HepG2 (cell line): Measurements from ENCODE around the gene GJD3. TPM values are rescaled to one million over a fixed set of nuclear protein-coding genes. Genes with fewer than 3 reads are reported as not detected.

ENCODE experiments used
- ZFYVE20 ChIP-seq: sonication (generic); formaldehyde crosslinking; IDR thresholded peaks from 2 replicates; pipeline ENCODE4 v1.8.0; 2023; ENCODE audit warnings: low read depth, mild to moderate bottlenecking, moderate library complexity, missing genetic modification reagents, borderline replicate concordance
- ZIK1 ChIP-seq: sonication (generic); formaldehyde crosslinking; IDR thresholded peaks from 2 replicates; pipeline ENCODE4 v1.5.0; 2020; ENCODE audit warnings: mild to moderate bottlenecking, low read depth, missing genetic modification reagents, borderline replicate concordance
- ZNF12 ChIP-seq: sonication (generic); formaldehyde crosslinking; IDR thresholded peaks from 2 replicates; pipeline ENCODE4 v1.5.0; 2020; ENCODE audit warnings: missing genetic modification reagents
- ZNF558 ChIP-seq: sonication (generic); formaldehyde crosslinking; IDR thresholded peaks from 2 replicates; pipeline ENCODE4 v1.9.0; 2022; ENCODE audit warnings: mild to moderate bottlenecking, missing genetic modification reagents, borderline replicate concordance
- ZNF569 ChIP-seq: sonication (generic); formaldehyde crosslinking; IDR thresholded peaks from 2 replicates; pipeline ENCODE4 v1.5.0; 2020; ENCODE audit warnings: mild to moderate bottlenecking, missing genetic modification reagents, moderate library complexity, borderline replicate concordance
- ZNF788 ChIP-seq: sonication (generic); formaldehyde crosslinking; IDR thresholded peaks from 2 replicates; pipeline ENCODE4 v1.5.0; 2020; ENCODE audit warnings: mild to moderate bottlenecking, missing genetic modification reagents, borderline replicate concordance
- polyA plus RNA-seq, 8 experiments: library from polyadenylated mRNA; depleted of rRNA in 3 of 8; stranded (reverse) in 7 of 8; unstranded in 1 of 8; fragments of >200 nt; fragmentation: Illumina TruSeq in 4 of 8; extraction: Trizol in 4 of 8; gene quantifications; 2 replicates each; pipeline versions ENCODE4 v1.2.1 to v1.2.3, GENCODE V29; 2011 to 2016; ENCODE audit warnings: low read depth in 4 of 8, missing spikeins in 1 of 8, mixed read lengths in 1 of 8; ENCODE audit not compliant: insufficient read depth in 1 of 8
- total RNA-seq, 5 experiments: library from RNA; depleted of rRNA; stranded (reverse); fragments of >200 nt; fragmentation: Illumina TruSeq; extraction: Trizol; gene quantifications; 2 replicates each; pipeline ENCODE4 v1.2.3, GENCODE V29; 2016; ENCODE audit warnings: low read depth in 1 of 5
- TF ChIP-seq, protein P1 (sequence below): sonication (generic); formaldehyde crosslinking; IDR thresholded peaks from 2 replicates; pipeline ENCODE4 v1.5.1; 2020; ENCODE audit warnings: mild to moderate bottlenecking, missing genetic modification reagents
- TF ChIP-seq, protein P2 (sequence below): sonication (generic); formaldehyde crosslinking; IDR thresholded peaks from 2 replicates; pipeline ENCODE4 v1.5.0; 2020; ENCODE audit warnings: mild to moderate bottlenecking, missing genetic modification reagents, borderline replicate concordance
- TF ChIP-seq, protein P3 (sequence below): sonication (generic); formaldehyde crosslinking; IDR thresholded peaks from 2 replicates; pipeline ENCODE4 v1.4.0; 2020; ENCODE audit warnings: missing genetic modification reagents
- TF ChIP-seq, protein P4 (sequence below): sonication (generic); formaldehyde crosslinking; IDR thresholded peaks from 2 replicates; pipeline ENCODE4 v1.4.0; 2020; ENCODE audit warnings: low read depth, mild to moderate bottlenecking, missing genetic modification reagents
- TF ChIP-seq, protein P5 (sequence below): sonication (generic); formaldehyde crosslinking; IDR thresholded peaks from 2 replicates; pipeline ENCODE4 v1.4.0; 2020; ENCODE audit warnings: missing genetic modification reagents, low read depth, mild to moderate bottlenecking, borderline replicate concordance

GJD3 gene
- total and polyA plus RNA-seq, 2 of the 13 experiments (the other 11 are each of a cell fraction or from before 2014, with no cell fraction given), result not detected

DNA sequence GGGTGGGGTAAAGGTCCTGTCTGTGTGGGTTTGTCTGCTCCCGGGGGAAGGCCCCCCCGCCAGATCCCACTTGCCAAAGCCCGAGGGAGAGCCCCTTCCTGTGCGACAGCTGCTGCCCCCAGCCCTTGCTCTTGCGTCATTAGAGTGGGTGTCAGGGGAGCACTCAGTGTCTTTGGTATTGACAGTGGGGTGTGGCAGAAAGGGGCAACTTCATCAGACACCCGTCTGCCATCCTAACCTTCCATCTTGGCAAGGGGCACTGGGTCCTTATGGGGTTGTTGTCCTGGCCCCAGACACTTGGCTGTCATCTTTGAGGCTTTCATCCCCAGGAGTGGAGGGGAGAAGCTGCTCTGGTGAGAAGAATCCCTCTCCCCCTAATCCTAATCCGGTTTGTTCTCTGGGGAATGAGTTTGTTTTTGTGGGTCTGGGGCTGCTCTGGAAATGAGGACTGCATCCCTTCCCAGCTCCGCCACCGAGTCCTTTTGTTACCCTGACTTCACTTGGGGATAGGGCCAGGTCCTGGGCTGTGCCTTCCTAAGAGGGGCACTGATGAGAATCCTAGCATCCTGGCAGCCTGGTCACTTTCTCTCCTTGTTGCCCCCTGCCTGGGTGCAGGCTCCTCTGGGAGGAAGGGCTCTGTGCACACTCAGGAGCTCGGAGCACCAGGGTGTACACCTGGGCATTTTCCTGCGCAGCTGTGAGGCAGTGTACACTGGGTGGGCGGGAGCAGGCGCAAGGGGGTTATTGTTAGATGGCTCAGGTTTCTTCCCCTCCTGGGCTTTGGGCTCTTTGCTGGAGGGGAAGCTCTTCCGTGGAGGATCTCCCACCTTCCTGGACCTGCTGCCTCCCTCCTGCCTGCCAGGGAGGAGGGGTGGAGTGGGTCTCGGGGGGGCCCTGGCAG lies 21.1 kb downstream of the GJD3 start (continued):
- TF ChIP-seq ZNF569 (CRISPR knock-in tag), result no peak
- TF ChIP-seq, protein P1, sequence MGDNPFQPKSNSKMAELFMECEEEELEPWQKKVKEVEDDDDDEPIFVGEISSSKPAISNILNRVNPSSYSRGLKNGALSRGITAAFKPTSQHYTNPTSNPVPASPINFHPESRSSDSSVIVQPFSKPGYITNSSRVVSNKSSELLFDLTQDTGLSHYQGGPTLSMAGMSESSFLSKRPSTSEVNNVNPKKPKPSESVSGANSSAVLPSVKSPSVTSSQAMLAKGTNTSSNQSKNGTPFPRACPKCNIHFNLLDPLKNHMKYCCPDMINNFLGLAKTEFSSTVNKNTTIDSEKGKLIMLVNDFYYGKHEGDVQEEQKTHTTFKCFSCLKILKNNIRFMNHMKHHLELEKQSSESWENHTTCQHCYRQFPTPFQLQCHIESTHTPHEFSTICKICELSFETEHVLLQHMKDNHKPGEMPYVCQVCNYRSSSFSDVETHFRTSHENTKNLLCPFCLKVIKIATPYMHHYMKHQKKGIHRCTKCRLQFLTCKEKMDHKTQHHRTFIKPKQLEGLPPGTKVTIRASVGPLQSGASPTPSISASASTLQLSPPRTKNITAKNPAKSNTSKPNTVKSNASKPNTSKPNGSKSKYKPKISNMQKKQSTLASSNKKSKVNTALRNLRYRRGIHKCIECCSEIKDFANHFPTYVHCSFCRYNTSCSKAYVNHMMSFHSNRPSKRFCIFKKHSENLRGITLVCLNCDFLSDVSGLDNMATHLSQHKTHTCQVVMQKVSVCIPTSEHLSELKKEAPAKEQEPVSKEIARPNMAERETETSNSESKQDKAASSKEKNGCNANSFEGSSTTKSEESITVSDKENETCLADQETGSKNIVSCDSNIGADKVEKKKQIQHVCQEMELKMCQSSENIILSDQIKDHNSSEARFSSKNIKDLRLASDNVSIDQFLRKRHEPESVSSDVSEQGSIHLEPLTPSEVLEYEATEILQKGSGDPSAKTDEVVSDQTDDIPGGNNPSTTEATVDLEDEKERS (CRISPR knock-in tag), result no peak
- TF ChIP-seq ZNF12, result no peak
- TF ChIP-seq ZIK1 (CRISPR knock-in tag), result no peak
- TF ChIP-seq ZNF788 (CRISPR knock-in tag), result no peak
- TF ChIP-seq, protein P2, sequence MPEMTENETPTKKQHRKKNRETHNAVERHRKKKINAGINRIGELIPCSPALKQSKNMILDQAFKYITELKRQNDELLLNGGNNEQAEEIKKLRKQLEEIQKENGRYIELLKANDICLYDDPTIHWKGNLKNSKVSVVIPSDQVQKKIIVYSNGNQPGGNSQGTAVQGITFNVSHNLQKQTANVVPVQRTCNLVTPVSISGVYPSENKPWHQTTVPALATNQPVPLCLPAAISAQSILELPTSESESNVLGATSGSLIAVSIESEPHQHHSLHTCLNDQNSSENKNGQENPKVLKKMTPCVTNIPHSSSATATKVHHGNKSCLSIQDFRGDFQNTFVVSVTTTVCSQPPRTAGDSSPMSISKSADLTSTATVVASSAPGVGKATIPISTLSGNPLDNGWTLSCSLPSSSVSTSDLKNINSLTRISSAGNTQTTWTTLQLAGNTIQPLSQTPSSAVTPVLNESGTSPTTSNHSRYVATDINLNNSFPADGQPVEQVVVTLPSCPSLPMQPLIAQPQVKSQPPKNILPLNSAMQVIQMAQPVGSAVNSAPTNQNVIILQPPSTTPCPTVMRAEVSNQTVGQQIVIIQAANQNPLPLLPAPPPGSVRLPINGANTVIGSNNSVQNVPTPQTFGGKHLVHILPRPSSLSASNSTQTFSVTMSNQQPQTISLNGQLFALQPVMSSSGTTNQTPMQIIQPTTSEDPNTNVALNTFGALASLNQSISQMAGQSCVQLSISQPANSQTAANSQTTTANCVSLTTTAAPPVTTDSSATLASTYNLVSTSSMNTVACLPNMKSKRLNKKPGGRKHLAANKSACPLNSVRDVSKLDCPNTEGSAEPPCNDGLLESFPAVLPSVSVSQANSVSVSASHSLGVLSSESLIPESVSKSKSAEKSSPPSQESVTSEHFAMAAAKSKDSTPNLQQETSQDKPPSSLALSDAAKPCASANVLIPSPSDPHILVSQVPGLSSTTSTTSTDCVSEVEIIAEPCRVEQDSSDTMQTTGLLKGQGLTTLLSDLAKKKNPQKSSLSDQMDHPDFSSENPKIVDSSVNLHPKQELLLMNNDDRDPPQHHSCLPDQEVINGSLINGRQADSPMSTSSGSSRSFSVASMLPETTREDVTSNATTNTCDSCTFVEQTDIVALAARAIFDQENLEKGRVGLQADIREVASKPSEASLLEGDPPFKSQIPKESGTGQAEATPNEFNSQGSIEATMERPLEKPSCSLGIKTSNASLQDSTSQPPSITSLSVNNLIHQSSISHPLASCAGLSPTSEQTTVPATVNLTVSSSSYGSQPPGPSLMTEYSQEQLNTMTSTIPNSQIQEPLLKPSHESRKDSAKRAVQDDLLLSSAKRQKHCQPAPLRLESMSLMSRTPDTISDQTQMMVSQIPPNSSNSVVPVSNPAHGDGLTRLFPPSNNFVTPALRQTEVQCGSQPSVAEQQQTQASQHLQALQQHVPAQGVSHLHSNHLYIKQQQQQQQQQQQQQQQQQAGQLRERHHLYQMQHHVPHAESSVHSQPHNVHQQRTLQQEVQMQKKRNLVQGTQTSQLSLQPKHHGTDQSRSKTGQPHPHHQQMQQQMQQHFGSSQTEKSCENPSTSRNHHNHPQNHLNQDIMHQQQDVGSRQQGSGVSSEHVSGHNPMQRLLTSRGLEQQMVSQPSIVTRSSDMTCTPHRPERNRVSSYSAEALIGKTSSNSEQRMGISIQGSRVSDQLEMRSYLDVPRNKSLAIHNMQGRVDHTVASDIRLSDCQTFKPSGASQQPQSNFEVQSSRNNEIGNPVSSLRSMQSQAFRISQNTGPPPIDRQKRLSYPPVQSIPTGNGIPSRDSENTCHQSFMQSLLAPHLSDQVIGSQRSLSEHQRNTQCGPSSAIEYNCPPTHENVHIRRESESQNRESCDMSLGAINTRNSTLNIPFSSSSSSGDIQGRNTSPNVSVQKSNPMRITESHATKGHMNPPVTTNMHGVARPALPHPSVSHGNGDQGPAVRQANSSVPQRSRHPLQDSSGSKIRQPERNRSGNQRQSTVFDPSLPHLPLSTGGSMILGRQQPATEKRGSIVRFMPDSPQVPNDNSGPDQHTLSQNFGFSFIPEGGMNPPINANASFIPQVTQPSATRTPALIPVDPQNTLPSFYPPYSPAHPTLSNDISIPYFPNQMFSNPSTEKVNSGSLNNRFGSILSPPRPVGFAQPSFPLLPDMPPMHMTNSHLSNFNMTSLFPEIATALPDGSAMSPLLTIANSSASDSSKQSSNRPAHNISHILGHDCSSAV, result no peak
- TF ChIP-seq, protein P3, sequence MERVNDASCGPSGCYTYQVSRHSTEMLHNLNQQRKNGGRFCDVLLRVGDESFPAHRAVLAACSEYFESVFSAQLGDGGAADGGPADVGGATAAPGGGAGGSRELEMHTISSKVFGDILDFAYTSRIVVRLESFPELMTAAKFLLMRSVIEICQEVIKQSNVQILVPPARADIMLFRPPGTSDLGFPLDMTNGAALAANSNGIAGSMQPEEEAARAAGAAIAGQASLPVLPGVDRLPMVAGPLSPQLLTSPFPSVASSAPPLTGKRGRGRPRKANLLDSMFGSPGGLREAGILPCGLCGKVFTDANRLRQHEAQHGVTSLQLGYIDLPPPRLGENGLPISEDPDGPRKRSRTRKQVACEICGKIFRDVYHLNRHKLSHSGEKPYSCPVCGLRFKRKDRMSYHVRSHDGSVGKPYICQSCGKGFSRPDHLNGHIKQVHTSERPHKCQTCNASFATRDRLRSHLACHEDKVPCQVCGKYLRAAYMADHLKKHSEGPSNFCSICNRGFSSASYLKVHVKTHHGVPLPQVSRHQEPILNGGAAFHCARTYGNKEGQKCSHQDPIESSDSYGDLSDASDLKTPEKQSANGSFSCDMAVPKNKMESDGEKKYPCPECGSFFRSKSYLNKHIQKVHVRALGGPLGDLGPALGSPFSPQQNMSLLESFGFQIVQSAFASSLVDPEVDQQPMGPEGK, result peak; percentile 77
- no peak for TF ChIP-seq ZFYVE20 (CRISPR knock-in tag)
- TF ChIP-seq, protein P4, sequence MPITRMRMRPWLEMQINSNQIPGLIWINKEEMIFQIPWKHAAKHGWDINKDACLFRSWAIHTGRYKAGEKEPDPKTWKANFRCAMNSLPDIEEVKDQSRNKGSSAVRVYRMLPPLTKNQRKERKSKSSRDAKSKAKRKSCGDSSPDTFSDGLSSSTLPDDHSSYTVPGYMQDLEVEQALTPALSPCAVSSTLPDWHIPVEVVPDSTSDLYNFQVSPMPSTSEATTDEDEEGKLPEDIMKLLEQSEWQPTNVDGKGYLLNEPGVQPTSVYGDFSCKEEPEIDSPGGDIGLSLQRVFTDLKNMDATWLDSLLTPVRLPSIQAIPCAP (CRISPR knock-in tag), result no peak
- TF ChIP-seq, protein P5, sequence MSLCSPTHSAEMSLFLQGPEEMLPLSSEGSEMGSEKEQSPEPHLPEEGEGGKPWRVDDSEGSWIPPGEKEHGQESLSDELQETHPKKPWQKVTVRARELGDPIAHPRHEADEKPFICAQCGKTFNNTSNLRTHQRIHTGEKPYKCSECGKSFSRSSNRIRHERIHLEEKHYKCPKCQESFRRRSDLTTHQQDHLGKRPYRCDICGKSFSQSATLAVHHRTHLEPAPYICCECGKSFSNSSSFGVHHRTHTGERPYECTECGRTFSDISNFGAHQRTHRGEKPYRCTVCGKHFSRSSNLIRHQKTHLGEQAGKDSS (CRISPR knock-in tag), result no peak
- TF ChIP-seq ZNF558 (CRISPR knock-in tag), result no peak
